Body of pancreas (tissue), 4 donors: ENCODE data around the gene ALG1.
"Not testable (repeated sequence)": the region's sequence is repeated elsewhere in the genome, so short reads cannot be mapped to it uniquely, and the experiment has no call there.

Experiments
- POLR2A ChIP-seq, 3 donors: fragments of 450-650 bp; IDR thresholded peaks; one replicate each; pipeline ENCODE4 v1.6.1; 2016; ENCODE audit warnings: antibody characterized with exemption in 3 of 3, mild to moderate bottlenecking in 2 of 3
- TF ChIP-seq, protein P1 (sequence below), 7 experiments: fragments of 450-650 bp in 4 of 7; fragments of 200-600 bp in 3 of 7; sonication (generic) in 3 of 7; IDR thresholded peaks; one replicate each; pipeline ENCODE4 v1.5.1; 2016 to 2019; ENCODE audit warnings: antibody characterized with exemption in 7 of 7

DNA sequence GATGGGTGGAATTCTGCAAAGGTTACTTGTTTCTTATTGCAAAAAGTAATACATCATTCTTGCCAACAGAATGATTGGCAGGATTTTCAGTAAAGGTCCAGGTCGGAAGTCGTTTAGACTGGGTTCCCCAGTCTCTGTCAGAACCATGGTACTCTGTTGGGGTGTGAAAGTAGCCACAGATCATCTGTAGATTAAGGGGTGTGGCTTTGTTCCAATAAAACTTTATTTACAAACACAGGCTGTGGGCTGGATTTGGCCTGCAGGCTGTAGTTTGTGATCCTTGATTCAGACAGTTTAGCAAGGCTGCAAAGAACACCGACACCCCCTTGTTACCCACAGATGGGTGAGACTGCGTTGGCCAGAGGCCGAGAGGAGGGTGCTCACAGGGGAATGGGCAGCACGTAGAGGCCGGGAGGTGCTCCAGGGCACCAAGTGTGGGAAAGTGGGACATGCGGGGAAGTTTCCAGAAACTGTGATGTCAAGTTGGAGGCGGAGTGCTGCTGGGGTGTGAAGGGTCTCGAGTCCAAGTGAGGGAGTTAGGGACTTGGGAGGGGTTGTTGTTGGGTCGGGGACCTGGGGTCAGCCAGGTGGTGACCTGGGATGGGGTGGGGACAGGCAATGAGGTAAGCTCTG lies 12.6 kb downstream of the ALG1 start:
- TF ChIP-seq, protein P1, sequence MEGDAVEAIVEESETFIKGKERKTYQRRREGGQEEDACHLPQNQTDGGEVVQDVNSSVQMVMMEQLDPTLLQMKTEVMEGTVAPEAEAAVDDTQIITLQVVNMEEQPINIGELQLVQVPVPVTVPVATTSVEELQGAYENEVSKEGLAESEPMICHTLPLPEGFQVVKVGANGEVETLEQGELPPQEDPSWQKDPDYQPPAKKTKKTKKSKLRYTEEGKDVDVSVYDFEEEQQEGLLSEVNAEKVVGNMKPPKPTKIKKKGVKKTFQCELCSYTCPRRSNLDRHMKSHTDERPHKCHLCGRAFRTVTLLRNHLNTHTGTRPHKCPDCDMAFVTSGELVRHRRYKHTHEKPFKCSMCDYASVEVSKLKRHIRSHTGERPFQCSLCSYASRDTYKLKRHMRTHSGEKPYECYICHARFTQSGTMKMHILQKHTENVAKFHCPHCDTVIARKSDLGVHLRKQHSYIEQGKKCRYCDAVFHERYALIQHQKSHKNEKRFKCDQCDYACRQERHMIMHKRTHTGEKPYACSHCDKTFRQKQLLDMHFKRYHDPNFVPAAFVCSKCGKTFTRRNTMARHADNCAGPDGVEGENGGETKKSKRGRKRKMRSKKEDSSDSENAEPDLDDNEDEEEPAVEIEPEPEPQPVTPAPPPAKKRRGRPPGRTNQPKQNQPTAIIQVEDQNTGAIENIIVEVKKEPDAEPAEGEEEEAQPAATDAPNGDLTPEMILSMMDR (IDR thresholded peaks at IDR 0.05), result not testable (repeated sequence)
- not testable (repeated sequence) for TF ChIP-seq POLR2A (IDR thresholded peaks at IDR 0.05)
